RWPE2 (cell line): ENCODE measurements around the gene SORCS2.

ENCODE experiments used
- ATAC-seq: fragments of 200-7000 bp; cut with Tn5 transposase; 3 replicates; pipeline ENCODE4 v1.9.1; 2021; ENCODE audit warnings: low read depth
- DNase-seq: peaks from one replicate; pipeline ENCODE4 v3.0.0-alpha.2; 2020; ENCODE audit warnings: low spot score
- H3K27ac ChIP-seq: fragments of 450-650 bp; 2 replicates; pipeline ENCODE4 v1.5.1; 2017; ENCODE audit warnings: mild to moderate bottlenecking; ENCODE audit not compliant: poor library complexity, severe bottlenecking
- H3K27me3 ChIP-seq: fragments of 250-450 bp; sonication (Bioruptor Pico); 2 replicates; pipeline ENCODE4 v1.5.1; 2021; ENCODE audit warnings: mild to moderate bottlenecking, moderate library complexity; ENCODE audit not compliant: insufficient read depth, poor library complexity, severe bottlenecking
- H3K36me3 ChIP-seq: fragments of 250-450 bp; sonication (Bioruptor Pico); 2 replicates; pipeline ENCODE4 v1.5.1; 2020; ENCODE audit warnings: low read depth, mild to moderate bottlenecking, moderate library complexity
- H3K4me1 ChIP-seq: fragments of 250-450 bp; sonication (Bioruptor Pico); 2 replicates; pipeline ENCODE4 v1.5.1; 2021; ENCODE audit warnings: mild to moderate bottlenecking, moderate library complexity; ENCODE audit not compliant: insufficient read depth, poor library complexity, severe bottlenecking
- H3K4me3 ChIP-seq: fragments of 250-450 bp; sonication (Bioruptor Pico); 2 replicates; pipeline ENCODE4 v1.5.1; 2021; ENCODE audit warnings: mild to moderate bottlenecking, moderate library complexity; ENCODE audit not compliant: severe bottlenecking
- H3K9me3 ChIP-seq: fragments of 250-450 bp; sonication (Bioruptor Pico); 2 replicates; pipeline ENCODE4 v1.5.1; 2021; ENCODE audit warnings: mild to moderate bottlenecking, moderate library complexity; ENCODE audit not compliant: severe bottlenecking
- CTCF ChIP-seq: fragments of 450-650 bp; IDR thresholded peaks from one replicate; pipeline ENCODE4 v1.5.1; 2017; ENCODE audit warnings: mild to moderate bottlenecking, moderate library complexity; ENCODE audit not compliant: poor library complexity, severe bottlenecking

The SORCS2 gene

GRCh38 chr4:7505116-7505900 is 313.0 kb downstream of the SORCS2 start:
- Histone ChIP-seq H3K36me3 (no peaks in the 10 kb centered on the region), H3K27me3 (no peaks in the 10 kb centered on the region), H3K4me1 (no peaks in the 10 kb centered on the region), H3K9me3 (no peaks in the 10 kb centered on the region), H3K4me3 (no peak overlapping the region), H3K27ac (no peak overlapping the region)
- ATAC-seq (no peak), DNase-seq (no peak)
- no peak for TF ChIP-seq CTCF

- Histone ChIP-seq H3K27me3 (no peaks in the 10 kb centered on the region), H3K27ac (no peak overlapping the region), H3K4me1 (no peaks in the 10 kb centered on the region), H3K36me3 (no peaks in the 10 kb centered on the region), H3K9me3 (no peaks in the 10 kb centered on the region), H3K4me3 (no peak overlapping the region)
- no peak for DNase-seq
- no peak for TF ChIP-seq CTCF
- no peak for ATAC-seq
Observed at GRCh38 chr4:7506119-7506518, 313.8 kb downstream of the SORCS2 start.

GRCh38 chr4:7506572-7506971 is 314.2 kb downstream of the SORCS2 start:
- H3K27ac ChIP-seq = no peak overlapping the region
- DNase-seq (no peak), ATAC-seq (no peak)
- no peaks in the 10 kb centered on the region for H3K9me3 ChIP-seq
- TF ChIP-seq CTCF = no peak
- no peaks in the 10 kb centered on the region for H3K36me3 ChIP-seq
- H3K4me1 ChIP-seq = no peaks in the 10 kb centered on the region
- no peaks in the 10 kb centered on the region for H3K27me3 ChIP-seq
- no peak overlapping the region for H3K4me3 ChIP-seq

GRCh38 chr4:7507381-7507780 is 315.0 kb downstream of the SORCS2 start:
- ATAC-seq (no peak), DNase-seq (no peak)
- Histone ChIP-seq H3K27ac (no peak overlapping the region), H3K36me3 (no peaks in the 10 kb centered on the region), H3K9me3 (no peaks in the 10 kb centered on the region), H3K4me1 (no peaks in the 10 kb centered on the region), H3K27me3 (no peaks in the 10 kb centered on the region), H3K4me3 (no peak overlapping the region)
- TF ChIP-seq CTCF = no peak

- Histone ChIP-seq H3K36me3 (no peaks in the 10 kb centered on the region), H3K27me3 (no peaks in the 10 kb centered on the region), H3K4me1 (peaks cover 4% of the 10 kb centered on the region), H3K4me3 (no peak overlapping the region), H3K9me3 (no peaks in the 10 kb centered on the region), H3K27ac (no peak overlapping the region)
- no peak for DNase-seq
- no peak for ATAC-seq
- no peak for TF ChIP-seq CTCF
Observed at GRCh38 chr4:7510066-7510465, 317.7 kb downstream of the SORCS2 start.
